Uterus (tissue), 2 donors: Measurements from ENCODE around the gene DNAJC30.

Source experiments
- CTCF ChIP-seq, 4 experiments: fragments of 200-600 bp in 2 of 4; fragments of 450-650 bp in 2 of 4; sonication (generic) in 2 of 4; IDR thresholded peaks; one replicate each; pipeline ENCODE4 v1.5.1; 2016 to 2019; ENCODE audit warnings: antibody characterized with exemption in 4 of 4, mild to moderate bottlenecking in 2 of 4, moderate library complexity in 1 of 4
- POLR2A ChIP-seq, 2 donors: fragments of 450-650 bp; IDR thresholded peaks; one replicate each; pipeline ENCODE4 v1.6.1; 2016; ENCODE audit warnings: antibody characterized with exemption in 2 of 2, mild to moderate bottlenecking in 1 of 2, moderate library complexity in 1 of 2

- TF ChIP-seq CTCF (IDR thresholded peaks at IDR 0.05) (no peak), POLR2A (IDR thresholded peaks at IDR 0.05) (no peak)
These were observed 5.0 kb upstream of the DNAJC30 start for GRCh38 chr7:73688288-73688687.
